Stimulated activated naive CD8-positive, alpha-beta T cell treated with anti-CD3 and anti-CD28 coated beads, Interleukin-15, Interleukin-2, amounts not matched to agents 100 U/mL and 50 U/mL, for 24 hours (primary cell): ENCODE results near the gene MYO3B.

Experiments used
- ATAC-seq: fragments of 150-1000 bp; cut with Tn5 transposase; one replicate; pipeline ENCODE4 v1.10.0; 2021
- DNase-seq: peaks from one replicate; pipeline ENCODE4 v3.0.0; 2021

The MYO3B gene

GRCh38 chr2:170163411-170164065, 14.4 kb upstream of the MYO3B start:
- DNase-seq (no peak), ATAC-seq (no peak)

GRCh38 chr2:170165129-170165528, 12.8 kb upstream of the MYO3B start:
- peak; percentile 21 for ATAC-seq
- DNase-seq: no peak

GRCh38 chr2:170166735-170167134, 11.2 kb upstream of the MYO3B start:
- DNase-seq (no peak), ATAC-seq (no peak)

GRCh38 chr2:170170281-170171040, 7.5 kb upstream of the MYO3B start:
- ATAC-seq: no peak
- no peak for DNase-seq

GRCh38 chr2:170176212-170176611, 1.7 kb upstream of the MYO3B start:
- DNase-seq: no peak
- ATAC-seq: no peak

GRCh38 chr2:170180031-170180566, 2.2 kb downstream of the MYO3B start:
- no peak for ATAC-seq
- DNase-seq: no peak

GRCh38 chr2:170181602-170182001, 3.7 kb downstream of the MYO3B start:
- DNase-seq (no peak), ATAC-seq (no peak)

GRCh38 chr2:170185319-170185718, 7.4 kb downstream of the MYO3B start:
- DNase-seq (no peak), ATAC-seq (no peak)

- no peak for ATAC-seq
Measured at GRCh38 chr2:170189757-170190156, 11.8 kb downstream of the MYO3B start.

GRCh38 chr2:170190172-170190571, 12.2 kb downstream of the MYO3B start:
- ATAC-seq: peak; percentile 14
- DNase-seq: no peak

More at GRCh38 chr2:170189757-170190156, 11.8 kb downstream of the MYO3B start:
- no peak for DNase-seq

GRCh38 chr2:170191166-170191866, 13.4 kb downstream of the MYO3B start:
- ATAC-seq (no peak), DNase-seq (no peak)

- DNase-seq (no peak), ATAC-seq (no peak)
Measured at GRCh38 chr2:170196963-170197362, 19.0 kb downstream of the MYO3B start.

GRCh38 chr2:170201275-170201674, 23.3 kb downstream of the MYO3B start:
- DNase-seq (no peak), ATAC-seq (no peak)

GRCh38 chr2:170201734-170202393, 23.9 kb downstream of the MYO3B start:
- ATAC-seq (no peak), DNase-seq (no peak)

GRCh38 chr2:170202437-170202836, 24.5 kb downstream of the MYO3B start:
- no peak for DNase-seq
- ATAC-seq: no peak

- ATAC-seq (no peak), DNase-seq (no peak)
Measured at GRCh38 chr2:170204298-170204951, 26.5 kb downstream of the MYO3B start.

- ATAC-seq (no peak), DNase-seq (no peak)
Measured at GRCh38 chr2:170206246-170206645, 28.3 kb downstream of the MYO3B start.

GRCh38 chr2:170206805-170207407, 29.0 kb downstream of the MYO3B start:
- ATAC-seq (no peak), DNase-seq (no peak)

GRCh38 chr2:170207901-170208300, 30.0 kb downstream of the MYO3B start:
- no peak for ATAC-seq
- DNase-seq: no peak

GRCh38 chr2:170208967-170209366, 31.0 kb downstream of the MYO3B start:
- no peak for DNase-seq
- no peak for ATAC-seq

- ATAC-seq (no peak), DNase-seq (no peak)
Measured at GRCh38 chr2:170212625-170213280, 34.8 kb downstream of the MYO3B start.
